Measurements from ENCODE around the gene RPAP2.
"Not testable (repeated sequence)": the region's sequence is repeated elsewhere in the genome, so short reads cannot be mapped to it uniquely, and the experiment has no call there.

Gene RPAP2

GRCh38 chr1:92298573-92299476, at the start of gene RPAP2, which contains the start of gene GLMN:
Gene RPAP2 (plus strand): TSS chr1:92299059. CDS start chr1:92299074, 15 bp downstream.
Gene GLMN (minus strand): TSS chr1:92298987. CDS start chr1:92297999, 988 bp downstream.
- peak; percentile 53 for DNase-seq

- not testable (repeated sequence) for DNase-seq
Observed at GRCh38 chr1:92254714-92255113, 44.1 kb upstream of the RPAP2 start.

- no peak for DNase-seq
Observed at GRCh38 chr1:92259350-92259749, 39.5 kb upstream of the RPAP2 start.

- DNase-seq = no peak
Observed at GRCh38 chr1:92262516-92262915, 36.3 kb upstream of the RPAP2 start.

- DNase-seq = no peak
Observed at GRCh38 chr1:92273039-92273438, 25.8 kb upstream of the RPAP2 start.

- no peak for DNase-seq
Observed at GRCh38 chr1:92274939-92275338, 23.9 kb upstream of the RPAP2 start.

GRCh38 chr1:92276082-92276481, 22.8 kb upstream of the RPAP2 start:
- no peak for DNase-seq

- no peak for DNase-seq
Observed at GRCh38 chr1:92277105-92277723, 21.6 kb upstream of the RPAP2 start.

GRCh38 chr1:92279781-92280180, 19.1 kb upstream of the RPAP2 start:
- not testable (repeated sequence) for DNase-seq

- not testable (repeated sequence) for DNase-seq
Observed at GRCh38 chr1:92281411-92281810, 17.4 kb upstream of the RPAP2 start.

- DNase-seq = no peak
Observed at GRCh38 chr1:92291372-92291999, 7.4 kb upstream of the RPAP2 start.

GRCh38 chr1:92298213-92298572, 666 bp upstream of the RPAP2 start:
- no peak for DNase-seq

GRCh38 chr1:92299477-92300150, 755 bp downstream of the RPAP2 start:
- DNase-seq = no peak

- no peak for DNase-seq
Observed at GRCh38 chr1:92301021-92301420, 2.2 kb downstream of the RPAP2 start.

- no peak for DNase-seq
Observed at GRCh38 chr1:92306020-92306419, 7.2 kb downstream of the RPAP2 start.

- no peak for DNase-seq
Observed at GRCh38 chr1:92307980-92308379, 9.1 kb downstream of the RPAP2 start.

- no peak for DNase-seq
Observed at GRCh38 chr1:92310185-92310597, 11.3 kb downstream of the RPAP2 start.

- DNase-seq = no peak
Observed at GRCh38 chr1:92314024-92314423, 15.2 kb downstream of the RPAP2 start.

- DNase-seq = no peak
Observed at GRCh38 chr1:92315766-92316599, 17.1 kb downstream of the RPAP2 start.

- no peak for DNase-seq
Observed at GRCh38 chr1:92317836-92318493, 19.1 kb downstream of the RPAP2 start.
